Stimulated activated CD8-positive, alpha-beta memory T cell treated with anti-CD3 and anti-CD28 coated beads, Interleukin-12 subunit alpha, Interleukin-12 subunit beta, amount 100 ng/mL, for 4 hours (primary cell): ENCODE data around the gene AMIGO3.
"Not testable (repeated sequence)": the region's sequence is repeated elsewhere in the genome, so short reads cannot be mapped to it uniquely, and the experiment has no call there.

Experiments used
- DNase-seq: peaks from one replicate; pipeline ENCODE4 v3.0.0-alpha.2; 2020; ENCODE audit warnings: low read depth

The AMIGO3 gene

DNA sequence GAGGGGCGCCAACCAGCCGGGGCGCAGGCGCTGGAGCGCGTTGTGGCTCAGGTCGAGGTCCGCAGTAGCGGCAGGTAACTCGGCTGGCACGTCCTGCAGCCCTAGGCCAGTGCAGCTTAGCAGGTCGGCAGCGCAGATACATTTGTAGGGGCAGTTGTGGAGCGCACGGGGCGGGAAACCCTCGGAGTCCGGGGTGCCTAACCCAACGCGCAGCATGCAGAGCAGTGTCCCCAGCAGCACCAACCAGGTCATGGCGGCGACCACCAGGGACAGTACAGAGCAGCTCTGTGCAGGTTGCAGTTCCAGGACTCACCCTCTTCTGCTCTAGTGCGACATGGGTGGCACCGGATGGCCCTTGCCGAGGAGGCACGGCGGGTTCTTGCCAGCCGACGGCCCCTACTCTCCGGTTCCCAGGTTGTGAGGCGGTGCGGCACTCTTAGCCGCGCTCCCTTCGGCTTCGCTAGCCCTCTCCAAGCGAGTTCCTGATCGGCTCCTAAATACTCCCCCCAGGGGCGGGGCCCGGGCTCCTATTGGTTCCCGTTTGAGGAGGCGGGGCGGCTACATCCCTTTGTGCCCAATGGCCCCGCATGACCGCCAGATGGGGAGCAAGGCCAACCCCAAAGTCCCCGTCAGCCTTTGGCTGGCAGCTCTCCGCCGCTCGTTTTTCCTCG lies at the start of gene AMIGO3:
TSS of gene AMIGO3 (minus strand) at position 471 of the 671 bp plus-strand sequence. CDS start at position 252, 219 bp downstream.
- DNase-seq = peak; percentile 81

DNA sequence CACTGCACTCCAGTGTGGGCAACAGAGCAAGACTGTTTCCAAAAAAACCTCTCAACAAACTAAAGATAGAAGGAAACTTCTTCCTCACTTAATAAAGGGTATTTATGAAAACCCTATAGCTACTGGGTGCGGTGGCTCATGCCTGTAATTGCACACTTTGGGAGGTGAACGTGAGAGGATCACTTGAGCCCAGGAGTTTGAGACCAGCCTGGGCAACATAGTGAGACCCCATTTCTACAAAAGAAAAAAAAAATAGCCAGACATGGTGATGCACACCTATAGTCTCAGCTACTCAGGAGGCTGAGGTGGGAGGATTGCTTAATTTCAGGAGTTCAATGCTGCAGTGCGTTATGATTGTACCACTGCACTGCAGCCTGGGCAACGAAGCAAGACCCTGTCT lies 44.5 kb upstream of the AMIGO3 start:
- no peak for DNase-seq

DNA sequence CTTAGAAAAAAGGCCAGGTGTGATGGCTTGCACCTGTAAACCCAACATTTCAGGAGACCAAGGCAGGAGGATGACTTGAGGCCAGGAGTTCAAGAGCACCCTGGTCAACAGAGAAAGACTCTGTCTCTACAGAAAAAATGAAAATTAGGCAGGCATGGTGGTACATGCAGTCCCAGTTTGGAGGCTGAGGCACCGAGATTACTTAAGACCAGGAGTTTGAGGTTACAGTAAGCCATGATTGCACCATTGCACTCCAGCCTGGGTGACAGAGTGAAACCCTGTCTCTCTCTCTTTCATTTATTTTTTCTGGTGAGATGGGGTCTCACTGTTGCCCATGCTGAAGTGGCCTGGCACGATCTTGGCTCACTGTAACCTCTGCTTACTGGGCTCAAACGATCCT lies 42.2 kb upstream of the AMIGO3 start:
- DNase-seq = no peak

DNA sequence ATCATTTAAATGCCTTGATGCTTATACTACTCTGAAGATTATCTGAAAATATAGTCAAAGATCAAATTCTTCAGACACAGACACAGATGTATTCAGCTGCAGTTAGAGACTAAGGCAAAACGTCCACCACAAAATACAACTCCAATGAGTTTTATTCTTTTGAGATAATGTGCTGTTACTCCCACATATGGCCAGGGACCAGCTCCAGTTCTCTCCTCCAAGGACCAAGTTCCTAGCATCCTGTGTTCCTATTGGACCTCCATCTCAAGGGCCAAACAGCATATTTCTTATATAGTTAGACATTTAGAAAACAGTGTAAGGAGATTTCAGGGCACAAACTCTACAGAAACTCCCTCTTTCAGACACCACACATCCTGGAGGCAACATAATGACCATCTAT lies 39.7 kb upstream of the AMIGO3 start:
- DNase-seq = no peak

- no peak for DNase-seq
These were observed 37.7 kb upstream of the AMIGO3 start for GRCh38 chr3:49757197-49757596.

GRCh38 chr3:49756036-49756435 lies 36.6 kb upstream of the AMIGO3 start:
- DNase-seq = no peak

DNA sequence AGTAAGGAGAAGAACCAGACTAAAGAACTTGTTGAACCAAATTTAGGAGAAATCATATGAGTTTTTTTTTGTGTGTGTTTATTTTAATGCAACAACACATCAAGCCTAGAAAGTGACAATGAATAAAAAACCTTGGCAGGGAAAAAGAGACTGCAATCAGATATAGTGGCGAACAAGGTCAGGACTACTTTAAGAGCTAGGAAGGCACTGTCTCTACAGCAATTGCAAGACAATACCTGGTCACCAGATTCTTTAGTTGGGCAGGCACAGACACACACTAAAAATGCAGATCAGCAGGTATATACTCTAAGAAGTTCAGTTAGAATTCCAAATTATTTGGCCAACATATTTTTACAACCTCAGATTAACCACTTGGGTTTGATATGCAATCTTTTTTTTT lies 35.1 kb upstream of the AMIGO3 start:
- DNase-seq = no peak

- no peak for DNase-seq
These were observed 32.0 kb upstream of the AMIGO3 start for GRCh38 chr3:49751501-49751900.

GRCh38 chr3:49750056-49750455 lies 30.6 kb upstream of the AMIGO3 start:
- DNase-seq = no peak

DNA sequence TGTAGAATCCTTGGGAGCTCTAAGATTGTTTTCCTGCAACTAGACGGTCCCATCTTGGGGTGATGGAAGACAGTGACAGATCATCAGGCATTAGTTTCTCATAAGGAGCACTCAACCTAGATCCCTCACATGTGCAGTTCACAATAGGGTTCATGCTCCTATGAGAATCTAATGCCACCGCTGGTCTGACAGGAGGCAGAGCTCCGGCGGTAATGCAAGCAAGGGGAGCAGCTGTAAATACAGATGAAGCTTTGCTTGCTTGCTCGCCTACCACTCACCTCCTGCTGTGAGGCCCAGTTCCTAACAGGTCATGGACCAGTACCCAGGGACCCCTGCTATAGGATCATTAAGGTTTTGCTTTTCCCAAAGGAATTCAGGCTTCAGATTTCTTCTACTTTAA lies 29.4 kb upstream of the AMIGO3 start:
- not testable (repeated sequence) for DNase-seq

DNA sequence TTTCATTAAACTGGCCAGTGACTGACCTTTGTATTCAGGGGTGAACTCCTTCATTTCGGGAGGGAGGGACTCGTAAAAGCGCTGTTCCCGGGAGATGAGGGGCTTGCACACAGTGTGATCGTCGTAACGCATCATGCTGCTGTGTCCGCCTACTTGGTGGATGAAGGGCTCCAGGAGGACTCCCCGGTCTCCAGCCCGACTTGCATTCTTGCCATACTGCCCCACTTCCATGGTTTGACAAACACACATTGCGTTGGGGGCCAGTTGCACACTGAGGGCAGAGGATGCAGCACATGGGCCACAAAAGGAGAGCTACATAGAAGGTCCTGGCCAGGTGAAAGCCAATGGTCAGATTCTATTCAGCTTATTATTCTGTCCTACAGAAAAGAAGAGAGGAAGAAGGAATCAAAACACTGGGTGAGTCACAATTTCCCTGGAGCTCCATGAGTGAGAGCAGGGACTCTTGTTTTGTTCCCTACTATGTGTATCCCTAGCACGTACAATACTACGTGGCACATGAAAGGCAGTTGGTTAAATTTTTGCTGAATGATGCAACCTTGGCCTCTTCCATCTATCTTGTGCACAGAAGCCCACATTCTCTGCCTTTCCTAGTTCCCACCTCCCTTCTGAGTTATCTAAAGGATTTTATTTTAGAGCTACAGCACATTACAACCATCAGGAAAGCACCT lies 28.5 kb upstream of the AMIGO3 start:
- no peak for DNase-seq

GRCh38 chr3:49745986-49746385 lies 26.5 kb upstream of the AMIGO3 start:
- no peak for DNase-seq

DNA sequence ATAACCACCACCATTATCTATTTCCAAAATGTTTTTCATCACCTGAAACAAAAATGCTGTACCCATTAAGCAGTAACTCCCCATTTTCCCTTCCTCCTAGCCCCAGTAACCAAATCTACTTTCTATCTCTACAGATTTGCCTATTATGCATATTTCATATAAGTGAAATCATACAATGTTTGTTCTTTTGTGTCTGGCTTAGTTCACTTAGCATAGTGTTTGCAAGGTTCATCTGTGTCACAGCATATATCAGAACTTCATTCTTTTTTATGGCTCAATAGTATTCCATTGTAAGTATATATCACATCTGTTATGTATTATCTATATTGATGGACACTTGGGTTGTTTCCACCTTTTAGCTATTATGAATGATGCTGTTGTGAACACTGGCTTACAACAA lies 20.9 kb upstream of the AMIGO3 start:
- DNase-seq = no peak

GRCh38 chr3:49738067-49738713 lies 18.7 kb upstream of the AMIGO3 start:
- DNase-seq = no peak

- no peak for DNase-seq
These were observed 15.3 kb upstream of the AMIGO3 start for GRCh38 chr3:49734752-49735151.

DNA sequence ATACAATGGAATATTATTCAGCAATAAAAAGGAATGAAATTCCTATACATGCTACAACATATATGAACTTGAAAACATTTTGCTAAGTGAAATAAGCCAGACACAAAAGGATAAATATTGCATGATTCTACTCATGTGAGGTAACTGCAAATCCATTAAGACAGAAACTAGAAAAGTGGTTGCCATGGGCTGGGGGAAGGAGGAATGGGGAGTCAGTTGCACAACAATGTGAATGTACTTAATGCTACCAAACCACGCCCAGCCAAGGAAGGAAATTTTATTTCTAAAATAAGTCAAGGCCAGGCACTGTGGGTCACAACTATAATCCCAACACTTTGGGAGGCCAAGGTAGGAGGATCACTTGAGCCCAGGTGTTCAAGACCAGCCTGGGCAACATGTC lies 14.1 kb upstream of the AMIGO3 start:
- no peak for DNase-seq

DNA sequence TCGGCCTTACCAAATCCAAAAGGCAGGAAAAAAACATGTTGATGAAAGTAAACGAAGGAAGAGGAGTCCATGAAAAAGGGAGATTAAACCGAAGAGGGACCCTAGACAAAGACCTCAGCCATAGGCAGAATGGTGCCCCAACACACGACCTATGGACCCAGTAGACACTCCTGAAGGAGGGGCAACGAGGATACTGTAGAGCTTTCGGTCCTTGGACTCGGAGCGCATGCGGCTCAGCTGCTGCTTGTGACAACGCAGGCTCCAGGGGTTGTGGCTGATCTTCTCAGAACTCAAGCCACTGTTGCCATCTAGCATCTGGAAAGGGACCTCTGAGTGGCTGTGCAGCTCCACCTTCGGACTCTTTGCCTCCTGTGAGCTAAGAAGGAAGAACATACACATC lies 13.1 kb upstream of the AMIGO3 start:
- no peak for DNase-seq

DNA sequence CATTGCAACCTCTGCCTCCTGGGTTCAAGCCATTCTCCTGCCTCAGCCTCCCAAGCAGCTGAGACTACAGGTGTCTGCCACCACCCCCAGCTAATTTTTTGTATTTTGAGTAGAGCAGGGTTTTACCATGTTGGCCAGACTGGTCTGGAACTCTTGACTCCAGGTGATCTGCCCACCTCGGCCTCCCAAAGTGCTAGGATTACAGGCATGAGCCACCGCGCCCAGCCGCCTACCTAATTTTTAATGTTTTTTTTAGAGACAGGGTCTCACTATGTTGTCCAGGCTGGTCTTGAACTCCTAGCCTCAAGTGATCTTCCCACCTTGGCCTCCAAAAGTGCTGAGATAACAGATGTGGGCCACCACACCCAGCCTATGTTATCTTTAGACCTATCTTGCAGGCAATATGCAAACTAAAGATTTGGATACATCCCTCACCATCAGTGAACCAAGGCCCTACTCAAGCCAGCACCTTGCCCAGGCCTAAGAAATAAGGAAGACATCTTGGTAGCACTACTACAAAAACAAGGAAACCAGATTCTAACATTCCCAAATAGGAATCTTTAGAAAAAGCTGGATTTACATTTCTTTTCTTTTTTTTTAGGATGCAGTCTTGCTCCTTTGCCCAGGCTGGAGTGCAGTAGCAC lies 10.6 kb upstream of the AMIGO3 start:
- no peak for DNase-seq

DNA sequence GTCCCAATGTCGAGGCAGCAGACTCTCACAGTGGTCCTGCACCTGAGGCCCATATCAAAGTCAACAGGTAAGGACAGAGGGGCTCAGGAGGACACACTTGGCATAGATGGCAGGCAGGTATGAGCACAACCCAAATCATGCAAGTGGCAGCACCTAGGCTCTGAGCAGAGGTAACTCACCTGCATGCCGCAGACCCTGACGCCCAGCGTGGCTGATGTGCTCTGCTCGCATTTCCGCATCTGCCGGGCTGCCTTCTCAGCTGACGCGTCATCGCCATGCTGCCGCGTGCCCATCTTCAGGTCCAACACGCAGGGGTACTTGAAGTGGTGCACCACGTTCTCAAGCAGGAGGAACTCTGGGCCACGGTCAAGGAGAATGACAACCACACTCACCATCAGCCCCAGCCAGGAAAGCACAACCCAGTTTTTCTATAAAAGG lies 8.5 kb upstream of the AMIGO3 start:
- no peak for DNase-seq

GRCh38 chr3:49727154-49727923 lies 7.9 kb upstream of the AMIGO3 start:
- no peak for DNase-seq

- DNase-seq = no peak
These were observed 6.6 kb upstream of the AMIGO3 start for GRCh38 chr3:49725906-49726681.
